HG03342 (cell line): ENCODE measurements around the gene CHFR.
"Not testable (repeated sequence)": the region's sequence is repeated elsewhere in the genome, so short reads cannot be mapped to it uniquely, and the experiment has no call there.

Experiments
- ATAC-seq: cut with Tn5 transposase; IDR thresholded peaks from one replicate; pipeline ENCODE4 v1.9.1; 2021; ENCODE audit warnings: mild to moderate bottlenecking, moderate library complexity; ENCODE audit not compliant: unreplicated experiment

Gene CHFR

GRCh38 chr12:132814232-132814631, 73.2 kb downstream of the CHFR start:
- ATAC-seq, result no peak

- ATAC-seq, result no peak
These were observed 74.0 kb downstream of the CHFR start for GRCh38 chr12:132813443-132813842.

GRCh38 chr12:132812631-132813305, 74.6 kb downstream of the CHFR start:
- ATAC-seq, result no peak

- ATAC-seq, result not testable (repeated sequence)
These were observed 78.0 kb downstream of the CHFR start for GRCh38 chr12:132809391-132809790.

GRCh38 chr12:132807295-132808092, 79.9 kb downstream of the CHFR start:
- no peak for ATAC-seq

GRCh38 chr12:132806857-132807256, 80.5 kb downstream of the CHFR start:
- no peak for ATAC-seq

- ATAC-seq, result no peak
These were observed 83.0 kb downstream of the CHFR start for GRCh38 chr12:132804426-132804861.

GRCh38 chr12:132803888-132804287, 83.5 kb downstream of the CHFR start:
- no peak for ATAC-seq

- ATAC-seq, result no peak
These were observed 84.3 kb downstream of the CHFR start for GRCh38 chr12:132803125-132803524.

GRCh38 chr12:132801741-132802140, 85.7 kb downstream of the CHFR start:
- ATAC-seq, result no peak

GRCh38 chr12:132798836-132799235, 88.6 kb downstream of the CHFR start:
- ATAC-seq, result no peak

- ATAC-seq, result no peak
These were observed 89.4 kb downstream of the CHFR start for GRCh38 chr12:132797820-132798570.

GRCh38 chr12:132795847-132796246, 91.6 kb downstream of the CHFR start:
- no peak for ATAC-seq

- not testable (repeated sequence) for ATAC-seq
These were observed 95.5 kb downstream of the CHFR start for GRCh38 chr12:132791940-132792339.

GRCh38 chr12:132789099-132789471, 98.3 kb downstream of the CHFR start:
- no peak for ATAC-seq

GRCh38 chr12:132788375-132789098, 98.9 kb downstream of the CHFR start:
- ATAC-seq, result no peak

- no peak for ATAC-seq
These were observed 99.5 kb downstream of the CHFR start for GRCh38 chr12:132787877-132788276.

- ATAC-seq, result no peak
These were observed 101.2 kb downstream of the CHFR start for GRCh38 chr12:132786192-132786591.

GRCh38 chr12:132784580-132784979, 102.8 kb downstream of the CHFR start:
- ATAC-seq, result no peak

GRCh38 chr12:132783917-132784531, 103.4 kb downstream of the CHFR start:
- ATAC-seq, result no peak
